GM19463 (cell line): ENCODE measurements around the gene RSRC1.
"Not testable (repeated sequence)": the region's sequence is repeated elsewhere in the genome, so short reads cannot be mapped to it uniquely, and the experiment has no call there.

Experiments used
- ATAC-seq: cut with Tn5 transposase; IDR thresholded peaks from one replicate; pipeline ENCODE4 v1.9.1; 2021; ENCODE audit warnings: mild to moderate bottlenecking, moderate library complexity; ENCODE audit not compliant: unreplicated experiment

Gene RSRC1

GRCh38 chr3:158109804-158110657 is at the start of gene RSRC1:
Gene RSRC1 (plus strand): TSS chr3:158110089. CDS start chr3:158122105, 12,016 bp downstream.
- ATAC-seq, result peak; percentile 78

- not testable (repeated sequence) for ATAC-seq
Observed at GRCh38 chr3:158065574-158065973, 44.3 kb upstream of the RSRC1 start.

- no peak for ATAC-seq
Observed at GRCh38 chr3:158072790-158073189, 37.1 kb upstream of the RSRC1 start.

- no peak for ATAC-seq
Observed at GRCh38 chr3:158074591-158074990, 35.3 kb upstream of the RSRC1 start.

- ATAC-seq, result no peak
Observed at GRCh38 chr3:158079599-158079998, 30.3 kb upstream of the RSRC1 start.

- no peak for ATAC-seq
Observed at GRCh38 chr3:158084651-158085050, 25.2 kb upstream of the RSRC1 start.

GRCh38 chr3:158085358-158085757 is 24.5 kb upstream of the RSRC1 start:
- ATAC-seq, result no peak

- ATAC-seq, result no peak
Observed at GRCh38 chr3:158085931-158086330, 24.0 kb upstream of the RSRC1 start.

- ATAC-seq, result no peak
Observed at GRCh38 chr3:158086361-158086760, 23.5 kb upstream of the RSRC1 start.

- no peak for ATAC-seq
Observed at GRCh38 chr3:158086776-158087175, 23.1 kb upstream of the RSRC1 start.

GRCh38 chr3:158091531-158091930 is 18.4 kb upstream of the RSRC1 start:
- ATAC-seq, result no peak

GRCh38 chr3:158093526-158093925 is 16.4 kb upstream of the RSRC1 start:
- no peak for ATAC-seq

- ATAC-seq, result peak; percentile 49
Observed at GRCh38 chr3:158094235-158095110, 15.4 kb upstream of the RSRC1 start.

- ATAC-seq, result peak; percentile 17
Observed at GRCh38 chr3:158095111-158095813, 14.6 kb upstream of the RSRC1 start.

- no peak for ATAC-seq
Observed at GRCh38 chr3:158095814-158096704, 13.8 kb upstream of the RSRC1 start.

GRCh38 chr3:158097081-158097592 is 12.8 kb upstream of the RSRC1 start:
- ATAC-seq, result no peak

GRCh38 chr3:158097593-158098308 is 12.1 kb upstream of the RSRC1 start:
- ATAC-seq, result peak; percentile 80

GRCh38 chr3:158098309-158098639 is 11.6 kb upstream of the RSRC1 start:
- no peak for ATAC-seq

- no peak for ATAC-seq
Observed at GRCh38 chr3:158098834-158099424, 11.0 kb upstream of the RSRC1 start.
